ENCODE measurements around the gene TMC4.
"Not testable (repeated sequence)": the region's sequence is repeated elsewhere in the genome, so short reads cannot be mapped to it uniquely, and the experiment has no call there.

Gene TMC4

GRCh38 chr19:54204767-54205468 is 32.0 kb upstream of the TMC4 start:
- DNase-seq (ENCODE audit: insufficient read length, low spot score) (no peak), FAIRE-seq (no peak)

GRCh38 chr19:54203151-54203611 is 30.2 kb upstream of the TMC4 start:
- FAIRE-seq (no peak), DNase-seq (ENCODE audit: insufficient read length, low spot score) (no peak)

GRCh38 chr19:54201980-54202379 is 29.0 kb upstream of the TMC4 start:
- DNase-seq (ENCODE audit: insufficient read length, low spot score), result no peak
- FAIRE-seq, result no peak

GRCh38 chr19:54201172-54201701 is 28.3 kb upstream of the TMC4 start:
- no peak for FAIRE-seq
- no peak for DNase-seq (ENCODE audit: insufficient read length, low spot score)

- FAIRE-seq (no peak), DNase-seq (ENCODE audit: insufficient read length, low spot score) (no peak)
Observed at GRCh38 chr19:54199401-54199800, 26.4 kb upstream of the TMC4 start.

GRCh38 chr19:54197121-54197520 is 24.2 kb upstream of the TMC4 start:
- FAIRE-seq, result no peak
- no peak for DNase-seq (ENCODE audit: insufficient read length, low spot score)

GRCh38 chr19:54196536-54196935 is 23.6 kb upstream of the TMC4 start:
- DNase-seq (ENCODE audit: insufficient read length, low spot score), result no peak
- no peak for FAIRE-seq

- not testable (repeated sequence) for DNase-seq (ENCODE audit: insufficient read length, low spot score); FAIRE-seq
Observed at GRCh38 chr19:54194463-54194862, 21.5 kb upstream of the TMC4 start.

GRCh38 chr19:54193011-54193410 is 20.1 kb upstream of the TMC4 start:
- FAIRE-seq (no peak), DNase-seq (ENCODE audit: insufficient read length, low spot score) (no peak)

GRCh38 chr19:54191811-54192453 is 19.0 kb upstream of the TMC4 start:
- no peak for FAIRE-seq
- no peak for DNase-seq (ENCODE audit: insufficient read length, low spot score)

GRCh38 chr19:54191011-54191810 is 18.3 kb upstream of the TMC4 start, which contains the start of gene TSEN34:
Gene TSEN34, plus strand, starts transcription at chr19:54191308. Its CDS starts 57 bp downstream, at chr19:54191365.
- no peak for DNase-seq (ENCODE audit: insufficient read length, low spot score)
- peak; percentile 71 for FAIRE-seq

- FAIRE-seq, result peak; percentile 99
Observed at GRCh38 chr19:54190503-54191010, 17.6 kb upstream of the TMC4 start.

GRCh38 chr19:54189735-54190502 is 17.0 kb upstream of the TMC4 start:
- DNase-seq (ENCODE audit: insufficient read length, low spot score) (peak; percentile 87), FAIRE-seq (no peak)

More at GRCh38 chr19:54190503-54191010, 17.6 kb upstream of the TMC4 start:
- DNase-seq (ENCODE audit: insufficient read length, low spot score), result no peak

- DNase-seq (ENCODE audit: insufficient read length, low spot score) (peak; percentile 82), FAIRE-seq (peak; percentile 48)
Observed at GRCh38 chr19:54189145-54189734, 16.3 kb upstream of the TMC4 start, which contains the start of gene MBOAT7. Gene MBOAT7, minus strand, starts transcription at chr19:54189580. Its CDS starts 1,072 bp downstream, at chr19:54188508.

- peak; percentile 39 for FAIRE-seq
- no peak for DNase-seq (ENCODE audit: insufficient read length, low spot score)
Observed at GRCh38 chr19:54188215-54188871, 15.4 kb upstream of the TMC4 start.

GRCh38 chr19:54186934-54187381 is 14.0 kb upstream of the TMC4 start:
- DNase-seq (ENCODE audit: insufficient read length, low spot score), result no peak
- FAIRE-seq, result no peak

- no peak for FAIRE-seq
- no peak for DNase-seq (ENCODE audit: insufficient read length, low spot score)
Observed at GRCh38 chr19:54186351-54186750, 13.4 kb upstream of the TMC4 start.

GRCh38 chr19:54183431-54183830 is 10.5 kb upstream of the TMC4 start:
- DNase-seq (ENCODE audit: insufficient read length, low spot score) (no peak), FAIRE-seq (no peak)

GRCh38 chr19:54181894-54182293 is 8.9 kb upstream of the TMC4 start:
- FAIRE-seq; DNase-seq (ENCODE audit: insufficient read length, low spot score): not testable (repeated sequence)

All from GM19239 (cell line).